ENCODE measurements around the gene FNDC10.

FNDC10 gene

DNA sequence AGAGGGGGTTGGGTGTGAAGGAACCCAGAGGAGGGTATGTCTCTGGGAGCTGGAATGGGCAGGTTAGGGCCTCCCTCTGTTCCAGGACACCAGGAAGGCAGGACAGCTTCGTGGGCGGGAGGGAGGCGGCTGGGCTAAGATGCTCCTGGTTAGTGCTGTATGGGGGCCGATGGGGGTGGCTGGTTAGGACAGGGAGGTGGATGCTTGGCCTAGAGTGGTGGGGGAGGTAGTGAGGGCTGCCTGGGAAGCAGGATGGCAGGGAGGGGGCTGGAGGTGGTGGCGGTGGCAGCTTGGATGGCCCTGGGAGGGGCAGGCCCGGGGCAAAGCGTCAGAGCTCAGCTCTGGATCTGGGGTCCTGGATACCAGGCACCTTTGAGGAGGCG lies 25.9 kb upstream of the FNDC10 start:
- Histone ChIP-seq H3K9me3 (ENCODE audit: control insufficient read depth, insufficient read depth, low read length) (no peaks in the 10 kb centered on the region), H3K27me3 (ENCODE audit: control insufficient read depth, insufficient read depth, low read length) (no peaks in the 10 kb centered on the region), H3K4me3 (ENCODE audit: low read depth, low read length) (no peak overlapping the region), H3K9ac (ENCODE audit: low read depth, low read length) (no peak overlapping the region), H3K36me3 (ENCODE audit: control insufficient read depth, insufficient read depth, low read length) (peaks cover 2% of the 10 kb centered on the region), H3K4me1 (ENCODE audit: control insufficient read depth, insufficient read depth, low read length) (no peaks in the 10 kb centered on the region)

GRCh38 chr1:1625404-1625775 lies 25.5 kb upstream of the FNDC10 start:
- H3K9me3 ChIP-seq (ENCODE audit: control insufficient read depth, insufficient read depth, low read length): no peaks in the 10 kb centered on the region
- H3K36me3 ChIP-seq (ENCODE audit: control insufficient read depth, insufficient read depth, low read length): peaks cover 2% of the 10 kb centered on the region
- H3K27me3 ChIP-seq (ENCODE audit: control insufficient read depth, insufficient read depth, low read length): no peaks in the 10 kb centered on the region
- no peak overlapping the region for H3K9ac ChIP-seq (ENCODE audit: low read depth, low read length)
- H3K4me1 ChIP-seq (ENCODE audit: control insufficient read depth, insufficient read depth, low read length): no peaks in the 10 kb centered on the region
- H3K4me3 ChIP-seq (ENCODE audit: low read depth, low read length): no peak overlapping the region

DNA sequence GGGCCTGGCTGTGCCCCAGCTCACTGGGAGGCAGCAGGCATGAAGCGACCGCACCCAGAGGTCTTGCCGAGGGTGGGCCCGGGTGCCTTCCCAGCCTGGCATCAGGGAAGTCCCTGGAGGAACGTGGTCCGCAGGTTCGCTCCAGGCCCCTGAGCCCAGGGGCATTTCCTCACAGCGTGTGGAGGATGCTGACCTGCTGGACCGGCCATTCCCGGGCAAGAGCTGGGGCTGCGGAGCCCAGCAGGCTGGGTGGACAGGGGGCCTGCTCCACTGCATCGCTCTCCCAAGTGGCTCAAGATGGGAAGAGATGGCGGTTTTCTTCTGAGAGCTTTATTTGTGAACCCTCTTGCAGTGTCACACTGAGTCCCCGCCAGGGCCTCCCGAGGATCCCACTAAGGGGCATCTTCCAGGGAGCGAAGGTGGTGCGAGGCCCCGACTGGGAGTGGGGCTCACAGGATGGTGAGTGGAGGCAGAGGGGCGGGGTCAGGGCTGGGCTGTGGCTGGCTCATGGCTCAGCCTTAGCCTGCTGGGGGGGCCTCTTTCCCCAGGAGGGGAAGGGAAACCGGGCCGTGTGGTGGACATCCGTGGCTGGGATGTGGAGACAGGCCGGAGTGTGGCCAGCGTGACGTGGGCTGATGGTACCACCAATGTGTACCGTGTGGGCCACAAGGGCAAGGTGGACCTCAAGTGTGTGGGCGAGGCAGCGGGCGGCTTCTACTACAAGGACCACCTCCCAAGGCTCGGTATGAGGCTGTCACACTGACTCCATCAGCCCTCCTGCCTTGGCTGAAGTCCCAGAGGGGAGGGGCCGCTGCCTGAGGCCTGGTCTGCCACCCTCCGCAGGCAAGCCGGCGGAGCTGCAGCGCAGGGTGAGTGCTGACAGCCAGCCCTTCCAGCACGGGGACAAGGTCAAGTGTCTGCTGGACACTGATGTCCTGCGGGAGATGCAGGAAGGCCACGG lies 24.8 kb upstream of the FNDC10 start:
- H3K9ac ChIP-seq (ENCODE audit: low read depth, low read length): no peak overlapping the region
- peaks cover 2% of the 10 kb centered on the region for H3K36me3 ChIP-seq (ENCODE audit: control insufficient read depth, insufficient read depth, low read length)
- H3K4me1 ChIP-seq (ENCODE audit: control insufficient read depth, insufficient read depth, low read length): no peaks in the 10 kb centered on the region
- no peaks in the 10 kb centered on the region for H3K9me3 ChIP-seq (ENCODE audit: control insufficient read depth, insufficient read depth, low read length)
- H3K27me3 ChIP-seq (ENCODE audit: control insufficient read depth, insufficient read depth, low read length): no peaks in the 10 kb centered on the region
- no peak overlapping the region for H3K4me3 ChIP-seq (ENCODE audit: low read depth, low read length)

- H3K27me3 ChIP-seq (ENCODE audit: control insufficient read depth, insufficient read depth, low read length): no peaks in the 10 kb centered on the region
- H3K9ac ChIP-seq (ENCODE audit: low read depth, low read length): no peak overlapping the region
- peaks cover 2% of the 10 kb centered on the region for H3K36me3 ChIP-seq (ENCODE audit: control insufficient read depth, insufficient read depth, low read length)
- no peaks in the 10 kb centered on the region for H3K4me1 ChIP-seq (ENCODE audit: control insufficient read depth, insufficient read depth, low read length)
- no peak overlapping the region for H3K4me3 ChIP-seq (ENCODE audit: low read depth, low read length)
- no peaks in the 10 kb centered on the region for H3K9me3 ChIP-seq (ENCODE audit: control insufficient read depth, insufficient read depth, low read length)
Measured at GRCh38 chr1:1623631-1624442, 23.9 kb upstream of the FNDC10 start.

- no peak overlapping the region for H3K4me3 ChIP-seq (ENCODE audit: low read depth, low read length)
- no peak overlapping the region for H3K9ac ChIP-seq (ENCODE audit: low read depth, low read length)
- H3K27me3 ChIP-seq (ENCODE audit: control insufficient read depth, insufficient read depth, low read length): no peaks in the 10 kb centered on the region
- peaks cover 7% of the 10 kb centered on the region for H3K36me3 ChIP-seq (ENCODE audit: control insufficient read depth, insufficient read depth, low read length)
- no peaks in the 10 kb centered on the region for H3K9me3 ChIP-seq (ENCODE audit: control insufficient read depth, insufficient read depth, low read length)
- H3K4me1 ChIP-seq (ENCODE audit: control insufficient read depth, insufficient read depth, low read length): no peaks in the 10 kb centered on the region
Measured at GRCh38 chr1:1623181-1623630, 23.3 kb upstream of the FNDC10 start.

DNA sequence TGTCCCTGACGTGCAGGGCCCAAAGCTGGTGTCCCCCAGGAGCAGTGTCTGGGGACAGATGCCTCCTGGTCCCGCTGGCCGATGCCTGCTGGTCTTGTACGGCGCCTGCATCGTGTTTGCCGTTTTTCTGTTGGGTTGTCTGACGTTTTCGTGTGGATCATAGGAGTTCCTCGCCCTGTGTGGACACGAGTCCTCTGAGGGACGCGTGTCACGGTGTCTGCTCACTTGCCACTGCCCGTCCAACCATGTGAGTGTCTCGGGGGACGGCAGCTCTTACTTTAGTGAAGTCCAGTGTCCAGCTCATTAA lies 22.8 kb upstream of the FNDC10 start:
- no peaks in the 10 kb centered on the region for H3K27me3 ChIP-seq (ENCODE audit: control insufficient read depth, insufficient read depth, low read length)
- no peak overlapping the region for H3K4me3 ChIP-seq (ENCODE audit: low read depth, low read length)
- no peaks in the 10 kb centered on the region for H3K4me1 ChIP-seq (ENCODE audit: control insufficient read depth, insufficient read depth, low read length)
- H3K9me3 ChIP-seq (ENCODE audit: control insufficient read depth, insufficient read depth, low read length): no peaks in the 10 kb centered on the region
- H3K9ac ChIP-seq (ENCODE audit: low read depth, low read length): no peak overlapping the region
- peaks cover 9% of the 10 kb centered on the region for H3K36me3 ChIP-seq (ENCODE audit: control insufficient read depth, insufficient read depth, low read length)

DNA sequence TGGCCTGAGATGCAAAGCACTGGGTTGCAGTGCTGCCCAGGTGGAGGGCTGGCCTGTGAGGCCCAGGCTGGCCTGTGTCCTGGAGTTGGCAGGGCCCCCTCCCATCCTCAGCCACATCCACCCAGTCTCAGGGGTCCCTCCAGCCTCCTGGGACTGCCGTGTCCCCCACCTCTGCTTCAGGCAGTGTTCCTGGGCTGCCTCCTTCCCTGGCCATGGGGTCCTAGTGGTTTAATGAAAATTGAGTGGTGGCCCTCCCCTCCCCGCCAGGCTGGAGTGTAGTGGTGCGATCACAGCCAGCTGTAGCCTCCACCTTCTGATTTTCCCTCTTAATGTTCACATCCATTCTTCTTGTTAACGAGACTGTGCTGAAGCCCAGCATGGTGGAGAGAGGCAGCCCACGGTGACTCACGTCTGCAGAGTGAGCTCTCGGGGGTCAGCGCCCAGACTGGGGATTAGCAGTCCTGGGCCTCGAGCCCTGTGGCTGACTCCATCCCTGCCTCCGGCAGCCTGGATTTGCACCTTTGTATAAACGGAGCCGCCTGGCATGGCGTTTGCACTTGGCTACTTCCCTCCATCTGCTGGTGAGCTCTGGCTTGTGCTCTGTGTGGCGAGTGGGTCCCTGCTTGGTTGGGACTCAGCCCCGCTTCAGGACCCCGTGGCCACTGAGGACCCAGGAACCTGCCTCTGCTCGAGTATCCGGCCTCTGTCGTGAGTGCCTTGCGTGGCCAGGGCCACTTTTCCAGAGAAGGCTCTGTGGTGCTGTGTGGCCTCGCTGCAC lies 22.3 kb upstream of the FNDC10 start:
- Histone ChIP-seq H3K4me3 (ENCODE audit: low read depth, low read length) (no peak overlapping the region), H3K9ac (ENCODE audit: low read depth, low read length) (no peak overlapping the region), H3K36me3 (ENCODE audit: control insufficient read depth, insufficient read depth, low read length) (peaks cover 9% of the 10 kb centered on the region), H3K9me3 (ENCODE audit: control insufficient read depth, insufficient read depth, low read length) (no peaks in the 10 kb centered on the region), H3K27me3 (ENCODE audit: control insufficient read depth, insufficient read depth, low read length) (no peaks in the 10 kb centered on the region), H3K4me1 (ENCODE audit: control insufficient read depth, insufficient read depth, low read length) (no peaks in the 10 kb centered on the region)

DNA sequence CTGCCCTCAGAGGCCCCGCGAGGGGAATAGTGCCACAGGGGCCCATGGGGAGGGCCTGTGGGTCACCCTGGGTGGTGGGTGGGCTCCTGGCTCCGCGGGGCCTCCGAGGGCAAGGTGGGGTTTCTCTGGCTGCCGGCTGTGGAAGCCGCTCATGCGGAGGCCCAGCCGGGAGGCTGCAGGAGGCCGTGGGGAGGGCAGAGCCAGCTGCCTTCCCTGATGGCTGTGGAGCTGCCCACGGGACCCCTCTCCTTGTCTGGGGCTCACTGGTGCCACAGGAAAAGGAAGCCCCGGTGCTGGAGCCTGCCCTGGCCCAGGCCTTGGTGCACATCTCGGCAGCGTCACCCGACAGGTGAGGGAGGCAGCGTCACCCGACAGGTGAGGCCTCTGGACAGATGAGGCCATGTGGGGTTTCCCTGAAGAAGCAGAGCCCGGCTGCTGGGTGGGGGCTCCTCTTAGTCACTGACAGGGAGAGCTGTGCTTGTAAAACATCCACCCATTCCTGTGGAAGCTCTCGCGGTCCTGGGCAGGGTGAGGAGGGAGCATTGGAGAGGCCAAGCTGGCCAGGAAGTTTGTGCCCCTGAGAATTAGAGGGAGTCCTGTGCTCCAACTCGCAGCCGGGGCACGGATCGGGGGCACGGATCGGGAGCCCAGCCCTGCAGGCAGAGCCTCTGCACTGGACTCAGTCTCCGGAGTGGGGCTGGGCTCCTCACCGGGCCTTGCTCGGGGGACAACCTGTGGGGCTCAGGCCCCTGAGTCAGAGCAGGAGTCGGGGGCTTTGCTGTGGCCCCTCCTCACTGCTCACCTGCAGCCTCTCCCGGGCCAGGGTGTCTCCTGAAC lies 21.5 kb upstream of the FNDC10 start:
- Histone ChIP-seq H3K9me3 (ENCODE audit: control insufficient read depth, insufficient read depth, low read length) (no peaks in the 10 kb centered on the region), H3K27me3 (ENCODE audit: control insufficient read depth, insufficient read depth, low read length) (no peaks in the 10 kb centered on the region), H3K36me3 (ENCODE audit: control insufficient read depth, insufficient read depth, low read length) (peaks cover 9% of the 10 kb centered on the region), H3K4me1 (ENCODE audit: control insufficient read depth, insufficient read depth, low read length) (no peaks in the 10 kb centered on the region), H3K9ac (ENCODE audit: low read depth, low read length) (no peak overlapping the region), H3K4me3 (ENCODE audit: low read depth, low read length) (no peak overlapping the region)

- Histone ChIP-seq H3K9ac (ENCODE audit: low read depth, low read length) (no peak overlapping the region), H3K36me3 (ENCODE audit: control insufficient read depth, insufficient read depth, low read length) (peaks cover 9% of the 10 kb centered on the region), H3K27me3 (ENCODE audit: control insufficient read depth, insufficient read depth, low read length) (no peaks in the 10 kb centered on the region), H3K9me3 (ENCODE audit: control insufficient read depth, insufficient read depth, low read length) (no peaks in the 10 kb centered on the region), H3K4me1 (ENCODE audit: control insufficient read depth, insufficient read depth, low read length) (no peaks in the 10 kb centered on the region), H3K4me3 (ENCODE audit: low read depth, low read length) (no peak overlapping the region)
Measured at GRCh38 chr1:1620433-1621139, 20.7 kb upstream of the FNDC10 start.

DNA sequence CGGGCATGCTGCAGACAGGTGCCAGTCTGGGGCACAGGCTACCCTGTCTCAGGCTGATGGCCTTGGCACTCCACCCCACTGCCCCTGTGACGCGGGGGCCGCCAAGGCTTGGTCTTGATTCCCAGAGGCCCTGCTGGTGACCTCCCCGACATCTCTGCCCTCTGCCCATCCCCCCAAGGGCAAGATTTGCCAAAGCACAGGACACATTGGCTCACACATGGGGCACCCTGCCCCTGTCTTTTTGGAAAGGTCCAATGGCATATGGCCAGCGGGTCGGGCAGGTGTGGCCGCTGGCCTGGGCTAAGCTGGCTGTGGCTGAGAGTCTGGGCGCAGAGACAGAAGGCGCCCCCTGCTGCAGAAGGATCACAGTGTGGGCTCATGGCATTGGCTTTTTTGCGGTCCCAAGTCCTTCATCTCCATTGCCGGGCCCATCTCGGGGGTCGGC lies 20.0 kb upstream of the FNDC10 start:
- Histone ChIP-seq H3K27me3 (ENCODE audit: control insufficient read depth, insufficient read depth, low read length) (no peaks in the 10 kb centered on the region), H3K9ac (ENCODE audit: low read depth, low read length) (no peak overlapping the region), H3K4me3 (ENCODE audit: low read depth, low read length) (no peak overlapping the region), H3K4me1 (ENCODE audit: control insufficient read depth, insufficient read depth, low read length) (no peaks in the 10 kb centered on the region), H3K9me3 (ENCODE audit: control insufficient read depth, insufficient read depth, low read length) (no peaks in the 10 kb centered on the region), H3K36me3 (ENCODE audit: control insufficient read depth, insufficient read depth, low read length) (peaks cover 9% of the 10 kb centered on the region)
